Left ventricle myocardium inferior (tissue), 1 donor: ENCODE measurements around the gene CPT2. TPM values are rescaled to one million over a fixed set of nuclear protein-coding genes. Genes with fewer than 3 reads are reported as not detected.

Experiments
- DNase-seq: peaks from one replicate; pipeline ENCODE4 v3.0.0-alpha.2; 2020
- H3K27ac ChIP-seq: fragments of 200-600 bp; replicated peaks from 2 replicates; pipeline ENCODE4 v1.8.0; 2021
- H3K27me3 ChIP-seq: fragments of 200-600 bp; 2 replicates; pipeline ENCODE4 v1.8.0; 2021; ENCODE audit warnings: low read depth
- H3K36me3 ChIP-seq: fragments of 200-600 bp; 2 replicates; pipeline ENCODE4 v1.8.0; 2021
- H3K4me1 ChIP-seq: fragments of 200-600 bp; 2 replicates; pipeline ENCODE4 v1.8.0; 2021
- H3K4me3 ChIP-seq: fragments of 200-600 bp; 2 replicates; pipeline ENCODE4 v1.8.0; 2021; ENCODE audit warnings: mild to moderate bottlenecking, moderate library complexity
- H3K9me3 ChIP-seq: fragments of 200-600 bp; replicated peaks from 2 replicates; pipeline ENCODE4 v1.8.0; 2021
- intact Hi-C: fragments of 100-400 bp; cut with micrococcal nuclease; formaldehyde crosslinking; loops from one replicate; pipeline ENCODE4 v1.11.0; 2022
- total RNA-seq: library from RNA; stranded (reverse); fragmentation: NEBNext Ultra II Directional; extraction: Animal tissue kit (Norgen Biotek cat#: 25700); gene quantifications from one replicate; pipeline ENCODE4 v1.2.1, GENCODE V29; 2021
- TF ChIP-seq, protein P1 (sequence below): fragments of 200-600 bp; IDR thresholded peaks from 2 replicates; pipeline ENCODE4 v1.8.0; 2021; ENCODE audit warnings: antibody characterized with exemption, mild to moderate bottlenecking, borderline replicate concordance
- donor health status: DM: no; HTN: yes; CAD: no; lungs with severe emphysema.

Gene CPT2
- total RNA-seq, 1 donor from 2014 or later, result 31.7 TPM

GRCh38 chr1:53242381-53242780 lies 45.8 kb downstream of the CPT2 start:
- no peak overlapping the region for H3K4me3 ChIP-seq
- H3K9me3 ChIP-seq, result no peaks in the 10 kb centered on the region
- H3K27ac ChIP-seq, result no peak overlapping the region
- TF ChIP-seq, protein P1, sequence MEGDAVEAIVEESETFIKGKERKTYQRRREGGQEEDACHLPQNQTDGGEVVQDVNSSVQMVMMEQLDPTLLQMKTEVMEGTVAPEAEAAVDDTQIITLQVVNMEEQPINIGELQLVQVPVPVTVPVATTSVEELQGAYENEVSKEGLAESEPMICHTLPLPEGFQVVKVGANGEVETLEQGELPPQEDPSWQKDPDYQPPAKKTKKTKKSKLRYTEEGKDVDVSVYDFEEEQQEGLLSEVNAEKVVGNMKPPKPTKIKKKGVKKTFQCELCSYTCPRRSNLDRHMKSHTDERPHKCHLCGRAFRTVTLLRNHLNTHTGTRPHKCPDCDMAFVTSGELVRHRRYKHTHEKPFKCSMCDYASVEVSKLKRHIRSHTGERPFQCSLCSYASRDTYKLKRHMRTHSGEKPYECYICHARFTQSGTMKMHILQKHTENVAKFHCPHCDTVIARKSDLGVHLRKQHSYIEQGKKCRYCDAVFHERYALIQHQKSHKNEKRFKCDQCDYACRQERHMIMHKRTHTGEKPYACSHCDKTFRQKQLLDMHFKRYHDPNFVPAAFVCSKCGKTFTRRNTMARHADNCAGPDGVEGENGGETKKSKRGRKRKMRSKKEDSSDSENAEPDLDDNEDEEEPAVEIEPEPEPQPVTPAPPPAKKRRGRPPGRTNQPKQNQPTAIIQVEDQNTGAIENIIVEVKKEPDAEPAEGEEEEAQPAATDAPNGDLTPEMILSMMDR, result no peak
- H3K27me3 ChIP-seq, result no peaks in the 10 kb centered on the region
- peaks cover 17% of the 10 kb centered on the region for H3K4me1 ChIP-seq
- DNase-seq, result no peak
- intact Hi-C loops, result no loop called here
- H3K36me3 ChIP-seq, result no peaks in the 10 kb centered on the region

DNA sequence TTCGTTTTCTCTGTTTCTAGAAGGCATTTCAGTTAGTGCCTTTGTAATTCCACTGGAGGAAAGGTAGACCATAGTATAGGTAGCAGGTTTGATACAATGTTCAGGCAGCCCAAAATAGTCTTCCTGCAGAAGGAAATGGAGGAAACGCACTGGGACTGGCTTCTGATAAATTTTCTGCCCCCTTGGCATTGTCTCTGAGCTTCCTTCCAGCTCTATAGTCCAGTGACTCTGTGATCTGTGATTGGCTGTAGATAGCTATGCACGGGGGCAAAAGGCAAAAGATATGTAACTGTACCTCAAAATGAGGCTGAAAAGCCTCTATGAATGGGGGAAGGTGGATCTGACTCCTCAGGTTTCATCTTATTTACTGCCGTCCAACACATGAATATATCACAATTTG lies 47.5 kb downstream of the CPT2 start:
- no peaks in the 10 kb centered on the region for H3K27me3 ChIP-seq
- H3K9me3 ChIP-seq, result no peaks in the 10 kb centered on the region
- no peak overlapping the region for H3K27ac ChIP-seq
- no peak overlapping the region for H3K4me3 ChIP-seq
- H3K36me3 ChIP-seq, result no peaks in the 10 kb centered on the region
- DNase-seq, result no peak
- intact Hi-C loops, result no loop called here
- TF ChIP-seq, protein P1, result no peak
- peaks cover 2% of the 10 kb centered on the region for H3K4me1 ChIP-seq

DNA sequence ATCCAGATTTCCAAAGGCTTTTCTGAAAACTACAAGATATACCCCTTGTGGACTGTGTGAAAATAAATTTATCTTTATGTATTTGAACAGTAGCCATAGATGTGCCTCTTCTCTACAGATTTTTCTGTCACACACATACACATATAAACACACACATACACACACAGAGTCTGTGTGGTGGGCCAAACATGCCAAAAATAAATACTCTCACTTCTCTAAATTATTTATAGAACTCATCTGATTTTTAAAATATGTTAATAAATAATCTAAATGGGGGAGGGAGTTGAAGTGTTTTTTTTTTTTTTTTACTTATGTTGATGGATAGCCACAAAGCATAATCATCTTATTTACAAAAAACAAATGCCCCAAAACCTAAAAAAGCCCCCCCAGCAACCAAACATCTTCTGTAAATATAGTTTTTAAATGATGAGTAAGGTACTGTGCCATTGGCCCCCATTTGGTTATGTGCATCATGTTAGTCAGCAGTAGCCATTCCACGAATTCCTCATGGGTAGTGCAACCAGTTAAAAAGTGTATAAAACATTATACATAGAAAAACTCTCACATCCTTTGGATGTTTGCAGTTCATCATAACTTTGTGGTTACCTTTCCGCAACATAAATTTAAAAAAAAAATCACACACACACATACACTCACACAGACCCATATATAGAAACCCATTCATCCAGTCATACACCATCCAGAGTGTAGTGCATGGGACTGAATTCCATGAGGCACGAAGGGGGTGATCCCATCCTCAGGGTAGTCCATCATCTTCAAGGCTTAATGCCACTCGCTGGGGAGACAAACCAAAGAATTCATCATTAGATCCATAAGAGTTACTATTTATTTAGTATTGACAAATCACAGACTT lies 49.9 kb downstream of the CPT2 start:
- no peak overlapping the region for H3K27ac ChIP-seq
- no peak for DNase-seq
- TF ChIP-seq, protein P1, result no peak
- H3K36me3 ChIP-seq, result no peaks in the 10 kb centered on the region
- intact Hi-C loops, result no loop called here
- H3K4me3 ChIP-seq, result no peak overlapping the region
- peaks cover 8% of the 10 kb centered on the region for H3K4me1 ChIP-seq
- no peaks in the 10 kb centered on the region for H3K9me3 ChIP-seq
- no peaks in the 10 kb centered on the region for H3K27me3 ChIP-seq

- H3K27me3 ChIP-seq, result no peaks in the 10 kb centered on the region
- H3K4me1 ChIP-seq, result peaks cover 8% of the 10 kb centered on the region
- no peak for DNase-seq
- no peaks in the 10 kb centered on the region for H3K36me3 ChIP-seq
- intact Hi-C loops, result no loop called here
- TF ChIP-seq, protein P1, result no peak
- no peaks in the 10 kb centered on the region for H3K9me3 ChIP-seq
- no peak overlapping the region for H3K27ac ChIP-seq
- H3K4me3 ChIP-seq, result no peak overlapping the region
Observed at GRCh38 chr1:53249706-53250105, 53.1 kb downstream of the CPT2 start.

- no peak for DNase-seq
- Histone ChIP-seq H3K9me3 (no peaks in the 10 kb centered on the region), H3K4me3 (no peak overlapping the region), H3K27me3 (no peaks in the 10 kb centered on the region), H3K4me1 (peaks cover 8% of the 10 kb centered on the region), H3K27ac (no peak overlapping the region), H3K36me3 (no peaks in the 10 kb centered on the region)
- intact Hi-C loops, result no loop called here
- TF ChIP-seq, protein P1, result no peak
Observed at GRCh38 chr1:53250325-53250724, 53.7 kb downstream of the CPT2 start.
